ENCODE results near the gene HRH3. TPM values are rescaled to one million over a fixed set of nuclear protein-coding genes. Genes with fewer than 3 reads are reported as not detected.

Gene HRH3
- total RNA-seq, 1 experiment from 2014 or later: not detected

DNA sequence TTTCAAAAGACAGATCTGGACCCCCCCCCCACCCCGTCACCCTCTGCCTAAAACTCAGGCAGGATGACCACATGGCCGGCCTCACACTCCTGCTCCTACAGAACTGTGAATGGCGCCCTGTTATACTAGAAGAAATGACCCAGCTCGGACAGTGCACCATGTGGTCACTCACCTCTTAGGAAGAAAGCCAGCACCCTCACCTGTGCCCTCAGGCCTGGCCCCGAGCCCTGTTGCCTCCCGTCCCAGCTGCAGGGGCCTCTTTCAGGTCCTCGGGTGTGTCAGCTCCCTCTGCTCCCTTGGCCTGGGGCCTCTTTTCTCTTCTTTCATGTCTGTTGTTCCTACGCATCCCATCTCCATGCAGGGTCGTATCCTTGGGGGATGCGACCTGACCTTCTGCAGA lies 42.0 kb upstream of the HRH3 start:
- H3K4me3 ChIP-seq (ENCODE audit: low read depth, low read length): no peak overlapping the region
- H3K27me3 Mint-ChIP-seq (ENCODE audit: insufficient read depth, unreplicated experiment): no peaks in the 10 kb centered on the region
- no peaks in the 10 kb centered on the region for H3K27me3 ChIP-seq (replicated peaks; ENCODE audit: control insufficient read depth, insufficient read depth, low read length)
- H3K9me3 ChIP-seq: no peaks in the 10 kb centered on the region
- intact Hi-C loops (cut with micrococcal nuclease; ENCODE audit: unreplicated experiment): no loop called here
- no peaks in the 10 kb centered on the region for H3K4me1 ChIP-seq
- no peaks in the 10 kb centered on the region for H3K4me1 Mint-ChIP-seq (ENCODE audit: low read depth, unreplicated experiment)
- no TSS peak for BruUV-seq (replicated peaks)
- ChIA-PET CTCF (no interaction called here), POLR2A (no interaction called here)
- H3K36me3 Mint-ChIP-seq (ENCODE audit: insufficient read depth, unreplicated experiment): peaks cover 99% of the 10 kb centered on the region
- no peak overlapping the region for H3K4me3 Mint-ChIP-seq (ENCODE audit: unreplicated experiment)
- DNase-seq: no peak
- no peak overlapping the region for H3K27ac Mint-ChIP-seq (ENCODE audit: unreplicated experiment)
- H3K9me3 Mint-ChIP-seq (ENCODE audit: unreplicated experiment): no peaks in the 10 kb centered on the region
- TF ChIP-seq, protein P1, sequence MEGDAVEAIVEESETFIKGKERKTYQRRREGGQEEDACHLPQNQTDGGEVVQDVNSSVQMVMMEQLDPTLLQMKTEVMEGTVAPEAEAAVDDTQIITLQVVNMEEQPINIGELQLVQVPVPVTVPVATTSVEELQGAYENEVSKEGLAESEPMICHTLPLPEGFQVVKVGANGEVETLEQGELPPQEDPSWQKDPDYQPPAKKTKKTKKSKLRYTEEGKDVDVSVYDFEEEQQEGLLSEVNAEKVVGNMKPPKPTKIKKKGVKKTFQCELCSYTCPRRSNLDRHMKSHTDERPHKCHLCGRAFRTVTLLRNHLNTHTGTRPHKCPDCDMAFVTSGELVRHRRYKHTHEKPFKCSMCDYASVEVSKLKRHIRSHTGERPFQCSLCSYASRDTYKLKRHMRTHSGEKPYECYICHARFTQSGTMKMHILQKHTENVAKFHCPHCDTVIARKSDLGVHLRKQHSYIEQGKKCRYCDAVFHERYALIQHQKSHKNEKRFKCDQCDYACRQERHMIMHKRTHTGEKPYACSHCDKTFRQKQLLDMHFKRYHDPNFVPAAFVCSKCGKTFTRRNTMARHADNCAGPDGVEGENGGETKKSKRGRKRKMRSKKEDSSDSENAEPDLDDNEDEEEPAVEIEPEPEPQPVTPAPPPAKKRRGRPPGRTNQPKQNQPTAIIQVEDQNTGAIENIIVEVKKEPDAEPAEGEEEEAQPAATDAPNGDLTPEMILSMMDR (IDR thresholded peaks at IDR 0.05; ENCODE audit: insufficient read depth in 1 of 2, low read depth in 1 of 2, low read length in 1 of 2, severe bottlenecking in 1 of 2, unreplicated experiment in 1 of 2): no peak
- peaks cover 11% of the 10 kb centered on the region for H3K36me3 ChIP-seq (ENCODE audit: control insufficient read depth, insufficient read depth, low read length)

DNA sequence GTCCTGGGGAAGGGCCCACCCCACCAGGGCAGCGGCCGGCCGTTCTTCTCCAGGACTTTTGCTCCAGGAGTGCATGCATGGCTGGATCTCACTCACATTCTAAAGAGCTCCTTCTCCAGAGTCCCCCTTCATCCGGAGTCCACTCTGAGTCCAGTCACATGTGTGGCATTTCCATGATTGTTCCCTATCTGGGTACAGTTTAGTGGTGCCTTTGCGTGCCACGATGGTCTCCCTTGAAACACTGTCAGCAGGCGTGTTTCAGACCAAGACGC lies 39.2 kb upstream of the HRH3 start:
- no peaks in the 10 kb centered on the region for H3K27me3 ChIP-seq (replicated peaks; ENCODE audit: control insufficient read depth, insufficient read depth, low read length)
- no TSS peak for BruUV-seq (replicated peaks)
- no peak overlapping the region for H3K27ac Mint-ChIP-seq (ENCODE audit: unreplicated experiment)
- H3K4me1 ChIP-seq: no peaks in the 10 kb centered on the region
- no peaks in the 10 kb centered on the region for H3K27me3 Mint-ChIP-seq (ENCODE audit: insufficient read depth, unreplicated experiment)
- peaks cover 94% of the 10 kb centered on the region for H3K36me3 Mint-ChIP-seq (ENCODE audit: insufficient read depth, unreplicated experiment)
- H3K36me3 ChIP-seq (ENCODE audit: control insufficient read depth, insufficient read depth, low read length): peaks cover 10% of the 10 kb centered on the region
- DNase-seq: no peak
- no peaks in the 10 kb centered on the region for H3K4me1 Mint-ChIP-seq (ENCODE audit: low read depth, unreplicated experiment)
- intact Hi-C loops (cut with micrococcal nuclease; ENCODE audit: unreplicated experiment): no loop called here
- no peaks in the 10 kb centered on the region for H3K9me3 ChIP-seq
- no peaks in the 10 kb centered on the region for H3K9me3 Mint-ChIP-seq (ENCODE audit: unreplicated experiment)
- H3K4me3 ChIP-seq (ENCODE audit: low read depth, low read length): no peak overlapping the region
- TF ChIP-seq, protein P1 (IDR thresholded peaks at IDR 0.05; ENCODE audit: insufficient read depth in 1 of 2, low read depth in 1 of 2, low read length in 1 of 2, severe bottlenecking in 1 of 2, unreplicated experiment in 1 of 2): no peak
- no peak overlapping the region for H3K4me3 Mint-ChIP-seq (ENCODE audit: unreplicated experiment)
- ChIA-PET POLR2A (no interaction called here), CTCF (no interaction called here)

DNA sequence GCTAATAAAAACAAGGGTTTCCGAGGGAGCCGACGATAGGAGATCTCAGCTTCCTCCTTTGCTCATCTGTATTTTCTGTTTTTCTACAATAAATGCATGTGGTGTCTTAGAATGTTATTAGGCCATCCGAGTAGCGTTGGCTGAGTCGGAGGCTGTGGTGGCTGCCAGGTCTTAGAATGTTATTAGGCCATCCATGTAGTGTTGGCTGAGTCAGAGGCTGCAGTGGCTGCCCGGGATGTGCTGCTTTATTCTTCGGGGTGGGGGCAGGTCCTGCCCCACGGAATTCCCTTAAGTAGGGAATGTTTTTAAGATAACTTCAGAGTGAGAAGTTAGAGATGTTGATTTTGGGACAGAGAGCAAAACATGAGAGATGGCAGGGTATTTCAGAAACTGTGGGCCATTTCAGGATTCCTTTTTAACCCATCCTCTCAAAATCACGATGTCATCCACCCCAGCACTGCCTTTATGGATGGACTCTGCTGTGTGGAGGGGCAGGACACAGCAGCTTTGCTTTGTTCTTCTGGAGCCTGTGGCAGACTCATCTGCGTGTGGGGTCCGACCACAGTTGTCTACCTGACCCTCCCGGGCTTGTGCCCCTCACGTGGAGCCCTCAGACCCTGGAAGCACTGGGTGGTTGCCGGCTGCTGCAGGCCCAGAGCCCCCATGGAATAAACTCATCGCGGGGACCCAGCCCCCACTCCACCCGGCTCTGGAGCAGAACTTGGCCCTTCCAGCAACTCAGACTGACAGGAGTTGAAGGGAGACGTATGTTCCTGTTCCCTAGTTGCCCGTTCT lies 38.6 kb upstream of the HRH3 start:
- H3K27me3 Mint-ChIP-seq (ENCODE audit: insufficient read depth, unreplicated experiment): no peaks in the 10 kb centered on the region
- Histone ChIP-seq H3K4me3 (ENCODE audit: low read depth, low read length) (no peak overlapping the region), H3K36me3 (ENCODE audit: control insufficient read depth, insufficient read depth, low read length) (peaks cover 8% of the 10 kb centered on the region), H3K27me3 (replicated peaks; ENCODE audit: control insufficient read depth, insufficient read depth, low read length) (no peaks in the 10 kb centered on the region), H3K9me3 (no peaks in the 10 kb centered on the region), H3K4me1 (no peaks in the 10 kb centered on the region)
- no peak overlapping the region for H3K27ac Mint-ChIP-seq (ENCODE audit: unreplicated experiment)
- CTCF ChIA-PET: no interaction called here
- intact Hi-C loops (cut with micrococcal nuclease; ENCODE audit: unreplicated experiment): no loop called here
- H3K9me3 Mint-ChIP-seq (ENCODE audit: unreplicated experiment): no peaks in the 10 kb centered on the region
- H3K36me3 Mint-ChIP-seq (ENCODE audit: insufficient read depth, unreplicated experiment): peaks cover 93% of the 10 kb centered on the region
- H3K4me3 Mint-ChIP-seq (ENCODE audit: unreplicated experiment): no peak overlapping the region
- no peaks in the 10 kb centered on the region for H3K4me1 Mint-ChIP-seq (ENCODE audit: low read depth, unreplicated experiment)
- TF ChIP-seq, protein P1 (IDR thresholded peaks at IDR 0.05; ENCODE audit: insufficient read depth in 1 of 2, low read depth in 1 of 2, low read length in 1 of 2, severe bottlenecking in 1 of 2, unreplicated experiment in 1 of 2): no peak
- BruUV-seq (replicated peaks): no TSS peak
- POLR2A ChIA-PET: no interaction called here
- DNase-seq: no peak

Data from Caco-2 (cell line).